Measurements from ENCODE around the gene C5orf34.

- TF ChIP-seq, protein P1, sequence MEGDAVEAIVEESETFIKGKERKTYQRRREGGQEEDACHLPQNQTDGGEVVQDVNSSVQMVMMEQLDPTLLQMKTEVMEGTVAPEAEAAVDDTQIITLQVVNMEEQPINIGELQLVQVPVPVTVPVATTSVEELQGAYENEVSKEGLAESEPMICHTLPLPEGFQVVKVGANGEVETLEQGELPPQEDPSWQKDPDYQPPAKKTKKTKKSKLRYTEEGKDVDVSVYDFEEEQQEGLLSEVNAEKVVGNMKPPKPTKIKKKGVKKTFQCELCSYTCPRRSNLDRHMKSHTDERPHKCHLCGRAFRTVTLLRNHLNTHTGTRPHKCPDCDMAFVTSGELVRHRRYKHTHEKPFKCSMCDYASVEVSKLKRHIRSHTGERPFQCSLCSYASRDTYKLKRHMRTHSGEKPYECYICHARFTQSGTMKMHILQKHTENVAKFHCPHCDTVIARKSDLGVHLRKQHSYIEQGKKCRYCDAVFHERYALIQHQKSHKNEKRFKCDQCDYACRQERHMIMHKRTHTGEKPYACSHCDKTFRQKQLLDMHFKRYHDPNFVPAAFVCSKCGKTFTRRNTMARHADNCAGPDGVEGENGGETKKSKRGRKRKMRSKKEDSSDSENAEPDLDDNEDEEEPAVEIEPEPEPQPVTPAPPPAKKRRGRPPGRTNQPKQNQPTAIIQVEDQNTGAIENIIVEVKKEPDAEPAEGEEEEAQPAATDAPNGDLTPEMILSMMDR (conservative IDR thresholded peaks at IDR 0.05; ENCODE audit: low read depth, low read length): peak; percentile 80
- TF ChIP-seq EZH2 (IDR thresholded peaks at IDR 0.05; ENCODE audit: borderline replicate concordance, low read depth, low read length, poor library complexity, severe bottlenecking): no peak
Observed at GRCh38 chr5:43484106-43484849, 30.7 kb downstream of the C5orf34 start.
